Measurements from ENCODE around the gene ETFDH.
"Not testable (repeated sequence)": the region's sequence is repeated elsewhere in the genome, so short reads cannot be mapped to it uniquely, and the experiment has no call there.

The ETFDH gene

GRCh38 chr4:158750379-158750778 lies 78.3 kb downstream of the ETFDH start:
- H3K27me3 ChIP-seq (ENCODE audit: control insufficient read depth, insufficient read depth, low read length) = no peaks in the 10 kb centered on the region
- WGBS (ENCODE audit: insufficient coverage, insufficient read length) = no CpG with 5 or more reads among the region's 3 CpGs

GRCh38 chr4:158754385-158755180 lies 82.5 kb downstream of the ETFDH start:
- no peak for DNase-seq (ENCODE audit: low read depth, low spot score)
- no peaks in the 10 kb centered on the region; the same call in 1 of the 2 replicates for H3K9me3 ChIP-seq (ENCODE audit: control insufficient read depth, insufficient read depth, low read length)
- H3K4me1 ChIP-seq (ENCODE audit: control insufficient read depth, insufficient read depth, low read length) = no peaks in the 10 kb centered on the region
- H3K36me3 ChIP-seq (ENCODE audit: control insufficient read depth, insufficient read depth, low read length) = no peaks in the 10 kb centered on the region
- no CpG with 5 or more reads among the region's 5 CpGs for WGBS (ENCODE audit: insufficient coverage, insufficient read length)
- H3K27me3 ChIP-seq (ENCODE audit: control insufficient read depth, insufficient read depth, low read length) = no peaks in the 10 kb centered on the region
- H3K27ac ChIP-seq (ENCODE audit: low read length) = no peak overlapping the region
- H3K4me3 ChIP-seq (ENCODE audit: low read length) = no peak overlapping the region

More at GRCh38 chr4:158750379-158750778, 78.3 kb downstream of the ETFDH start:
- H3K4me1 ChIP-seq (ENCODE audit: control insufficient read depth, insufficient read depth, low read length) = no peaks in the 10 kb centered on the region
- H3K9me3 ChIP-seq (ENCODE audit: control insufficient read depth, insufficient read depth, low read length) = no peaks in the 10 kb centered on the region
- no peak overlapping the region for H3K4me3 ChIP-seq (ENCODE audit: low read length)
- H3K27ac ChIP-seq (ENCODE audit: low read length) = no peak overlapping the region
- no peak for DNase-seq (ENCODE audit: low read depth, low spot score)
- H3K36me3 ChIP-seq (ENCODE audit: control insufficient read depth, insufficient read depth, low read length) = no peaks in the 10 kb centered on the region

GRCh38 chr4:158755819-158756218 lies 83.7 kb downstream of the ETFDH start:
- not testable (repeated sequence) for H3K27me3 ChIP-seq (ENCODE audit: control insufficient read depth, insufficient read depth, low read length); H3K27ac ChIP-seq (ENCODE audit: low read length); H3K4me3 ChIP-seq (ENCODE audit: low read length); DNase-seq (ENCODE audit: low read depth, low spot score); H3K9me3 ChIP-seq (ENCODE audit: control insufficient read depth, insufficient read depth, low read length); H3K36me3 ChIP-seq (ENCODE audit: control insufficient read depth, insufficient read depth, low read length); H3K4me1 ChIP-seq (ENCODE audit: control insufficient read depth, insufficient read depth, low read length)
- WGBS (ENCODE audit: insufficient coverage, insufficient read length) = no CpG with 5 or more reads among the region's 7 CpGs

GRCh38 chr4:158756588-158756987 lies 84.5 kb downstream of the ETFDH start:
- Histone ChIP-seq H3K9me3 (ENCODE audit: control insufficient read depth, insufficient read depth, low read length) (no peaks in the 10 kb centered on the region; the same call in 1 of the 2 replicates), H3K4me1 (ENCODE audit: control insufficient read depth, insufficient read depth, low read length) (no peaks in the 10 kb centered on the region), H3K27me3 (ENCODE audit: control insufficient read depth, insufficient read depth, low read length) (no peaks in the 10 kb centered on the region), H3K4me3 (ENCODE audit: low read length) (no peak overlapping the region), H3K36me3 (ENCODE audit: control insufficient read depth, insufficient read depth, low read length) (no peaks in the 10 kb centered on the region), H3K27ac (ENCODE audit: low read length) (no peak overlapping the region)
- no peak for DNase-seq (ENCODE audit: low read depth, low spot score)

- no peak for DNase-seq (ENCODE audit: low read depth, low spot score)
- no peak overlapping the region for H3K4me3 ChIP-seq (ENCODE audit: low read length)
- H3K36me3 ChIP-seq (ENCODE audit: control insufficient read depth, insufficient read depth, low read length) = no peaks in the 10 kb centered on the region
- WGBS (ENCODE audit: insufficient coverage, insufficient read length) = no CpG with 5 or more reads among the region's 4 CpGs
- H3K27ac ChIP-seq (ENCODE audit: low read length) = no peak overlapping the region
- H3K9me3 ChIP-seq (ENCODE audit: control insufficient read depth, insufficient read depth, low read length) = no peaks in the 10 kb centered on the region; the same call in 1 of the 2 replicates
- H3K27me3 ChIP-seq (ENCODE audit: control insufficient read depth, insufficient read depth, low read length) = no peaks in the 10 kb centered on the region
- H3K4me1 ChIP-seq (ENCODE audit: control insufficient read depth, insufficient read depth, low read length) = no peaks in the 10 kb centered on the region
Measured at GRCh38 chr4:158758142-158758541, 86.0 kb downstream of the ETFDH start.

- Histone ChIP-seq H3K36me3 (ENCODE audit: control insufficient read depth, insufficient read depth, low read length) (no peaks in the 10 kb centered on the region), H3K9me3 (ENCODE audit: control insufficient read depth, insufficient read depth, low read length) (no peaks in the 10 kb centered on the region; the same call in 1 of the 2 replicates), H3K27ac (ENCODE audit: low read length) (no peak overlapping the region), H3K4me3 (ENCODE audit: low read length) (no peak overlapping the region), H3K4me1 (ENCODE audit: control insufficient read depth, insufficient read depth, low read length) (no peaks in the 10 kb centered on the region), H3K27me3 (ENCODE audit: control insufficient read depth, insufficient read depth, low read length) (no peaks in the 10 kb centered on the region)
- no peak for DNase-seq (ENCODE audit: low read depth, low spot score)
- no CpG with 5 or more reads among the region's 4 CpGs for WGBS (ENCODE audit: insufficient coverage, insufficient read length)
Measured at GRCh38 chr4:158758703-158759102, 86.6 kb downstream of the ETFDH start.

Data from iPS DF 6.9 (cell line).